AG09319 (cell line): ENCODE data around the gene SLC25A29.

Experiments
- DNase-seq: peaks from one replicate; pipeline ENCODE4 v3.0.0-alpha.2; 2010; ENCODE audit warnings: low read depth; ENCODE audit errors: extremely low read depth
- CTCF ChIP-seq: IDR thresholded peaks from 2 replicates; pipeline ENCODE4 v1.5.1; 2011; ENCODE audit warnings: low read depth, mild to moderate bottlenecking, inconsistent platforms, low read length, moderate library complexity

SLC25A29 gene

DNA sequence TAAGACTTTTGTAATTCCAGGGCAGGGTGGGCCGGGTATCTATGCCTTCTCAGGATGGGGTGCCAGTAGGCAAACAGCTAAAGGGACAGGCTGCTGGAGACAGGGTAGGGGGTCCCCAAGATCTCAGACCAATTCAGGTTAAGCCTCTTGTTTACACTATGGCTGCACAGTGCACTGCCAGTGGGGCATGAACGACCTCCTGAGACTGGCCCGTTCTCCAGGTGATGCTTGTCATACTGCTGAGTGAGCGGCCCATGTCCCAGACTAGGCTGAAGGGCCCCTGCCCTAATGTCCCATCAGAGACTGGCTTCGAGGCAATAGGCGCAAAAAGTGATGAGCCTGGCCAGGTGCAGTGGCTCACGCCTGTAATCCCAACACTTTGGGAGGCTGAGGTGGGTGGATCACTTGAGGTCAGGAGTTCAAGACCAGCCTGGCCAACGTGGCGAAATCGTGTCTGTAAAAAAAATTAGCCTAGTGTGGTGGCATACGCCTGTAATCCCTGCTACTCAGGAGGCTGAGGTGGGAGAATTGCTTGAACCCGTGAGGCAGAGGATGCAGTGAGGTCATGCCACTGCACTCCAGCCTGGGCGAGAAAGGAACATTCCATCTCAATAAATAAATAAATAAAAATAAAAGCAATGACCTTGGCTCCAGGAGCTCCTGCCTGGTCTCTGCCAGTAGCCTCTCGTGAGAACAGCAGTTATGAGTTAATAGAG, 12.6 kb downstream of the SLC25A29 start:
- no peak for DNase-seq
- no peak for TF ChIP-seq CTCF

DNA sequence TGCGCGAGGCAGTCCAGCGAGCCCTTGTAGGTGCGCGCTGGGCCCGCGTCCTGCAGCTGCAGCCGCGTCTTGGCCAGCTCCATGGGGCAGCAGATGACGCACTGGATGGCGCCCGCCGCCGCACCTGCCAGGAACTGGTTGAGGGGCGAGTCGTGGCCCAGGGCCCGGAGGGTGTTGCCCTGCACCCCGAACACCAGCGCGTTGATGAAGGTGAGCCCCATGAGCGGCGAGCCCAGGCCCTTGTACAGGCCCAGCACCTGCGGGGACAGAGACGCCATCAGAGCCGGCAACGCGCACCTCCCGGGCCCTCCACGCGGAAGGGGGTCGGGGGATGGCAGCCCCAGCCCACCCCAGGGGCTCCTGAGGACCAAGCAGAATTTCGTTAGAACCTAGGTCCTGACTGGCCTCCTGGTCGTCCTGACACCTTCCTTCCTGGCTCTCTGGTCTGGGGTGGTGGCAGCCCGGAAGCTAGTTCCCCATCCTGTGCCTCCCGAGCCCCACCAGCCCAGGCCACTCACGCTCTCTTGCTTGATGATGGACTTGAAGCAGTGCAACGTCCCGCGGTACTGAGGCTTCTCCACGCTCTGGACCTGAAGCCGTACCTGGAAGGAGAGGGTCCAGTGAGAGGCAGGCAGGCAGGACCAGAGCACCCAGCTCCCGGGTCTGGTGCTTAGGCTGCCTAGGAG, 13.3 kb downstream of the SLC25A29 start:
- no peak for TF ChIP-seq CTCF
- DNase-seq, result no peak

DNA sequence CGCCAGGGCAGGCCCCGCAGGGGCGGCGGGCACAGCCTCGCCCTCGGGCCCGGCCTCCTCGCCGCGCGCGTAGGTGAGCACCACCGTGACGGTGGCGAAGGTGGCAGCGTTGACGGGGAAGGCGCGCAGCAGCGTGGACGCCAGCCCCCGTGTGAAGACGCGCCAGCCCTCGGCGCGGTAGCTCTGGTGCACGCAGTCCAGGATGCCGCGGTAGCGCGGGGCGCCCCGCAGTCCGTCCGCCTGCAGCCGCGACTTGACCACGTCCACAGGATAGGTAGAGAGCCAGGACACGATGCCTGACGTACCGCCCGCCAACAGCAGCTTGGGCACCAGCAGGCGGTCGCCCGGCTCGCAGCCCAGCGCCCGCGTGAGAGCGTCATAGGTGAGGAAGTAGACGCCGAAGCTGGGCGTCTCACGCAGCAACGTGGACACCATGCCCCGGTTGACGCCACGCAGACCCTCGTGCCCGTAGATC, 13.9 kb downstream of the SLC25A29 start:
- TF ChIP-seq CTCF, result no peak
- DNase-seq, result no peak

GRCh38 chr14:100291305-100292075, 14.8 kb downstream of the SLC25A29 start:
- DNase-seq, result no peak
- TF ChIP-seq CTCF, result no peak

- no peak for TF ChIP-seq CTCF
- no peak for DNase-seq
Observed at GRCh38 chr14:100290607-100291304, 15.5 kb downstream of the SLC25A29 start.

- no peak for DNase-seq
- no peak for TF ChIP-seq CTCF
Observed at GRCh38 chr14:100289916-100290606, 16.2 kb downstream of the SLC25A29 start.
